OCI-LY3 (cell line): ENCODE data around the gene AKR1B15.

Source experiments
- H2AFZ ChIP-seq: fragments of 200-600, 300-600 bp; shearing (Covaris generic); 2 replicates; pipeline ENCODE4 v1.6.0; 2014; ENCODE audit warnings: antibody characterized with exemption, low read depth, low read length
- H3K27ac ChIP-seq: fragments of 200-600, 300-600 bp; sonication (generic); 2 replicates; pipeline ENCODE4 v1.5.1; 2014; ENCODE audit warnings: mild to moderate bottlenecking, low read length, moderate library complexity, mixed read lengths
- H3K27me3 ChIP-seq: fragments of 200-600, 300-600 bp; sonication (generic); 2 replicates; pipeline ENCODE4 v1.6.1; 2014; ENCODE audit warnings: low read depth, low read length, mixed read lengths
- H3K36me3 ChIP-seq: fragments of 200-600, 300-600 bp; sonication (generic); replicated peaks from 2 replicates; pipeline ENCODE3; 2014; ENCODE audit warnings: low read depth, low read length, mixed read lengths
- H3K4me1 ChIP-seq: fragments of 300-600, 200-600 bp; sonication (generic); 2 replicates; pipeline ENCODE4 v1.6.1; 2014; ENCODE audit warnings: low read length, mixed read lengths
- H3K4me2 ChIP-seq: fragments of 200-600, 300-600 bp; sonication (generic); 2 replicates; pipeline ENCODE4 v1.6.1; 2014; ENCODE audit warnings: low read length, mixed read lengths
- H3K4me3 ChIP-seq: fragments of 300-600, 200-600 bp; sonication (generic); 2 replicates; pipeline ENCODE4 v1.5.1; 2014; ENCODE audit warnings: antibody characterized with exemption, mild to moderate bottlenecking, low read length, moderate library complexity
- H3K79me2 ChIP-seq: fragments of 300-600, 200-600 bp; shearing (Covaris generic); 2 replicates; pipeline ENCODE4 v1.6.1; 2014; ENCODE audit warnings: mild to moderate bottlenecking, low read length, mixed read lengths
- H3K9ac ChIP-seq: fragments of 300-600, 200-600 bp; shearing (Covaris generic); 2 replicates; pipeline ENCODE4 v1.6.0; 2014; ENCODE audit warnings: mild to moderate bottlenecking, low read length, moderate library complexity
- H3K9me3 ChIP-seq: fragments of 200-600, 300-600 bp; shearing (Covaris generic); 2 replicates; pipeline ENCODE4 v1.6.1; 2014; ENCODE audit warnings: low read length, mixed read lengths; ENCODE audit not compliant: insufficient read depth
- H4K20me1 ChIP-seq: fragments of 200-600, 300-600 bp; sonication (generic); 2 replicates; pipeline ENCODE4 v1.6.1; 2016; ENCODE audit warnings: low read length, mixed read lengths; ENCODE audit not compliant: insufficient read depth
- EZH2phosphoT487 ChIP-seq: fragments of 200-600 bp; shearing (Covaris generic); IDR thresholded peaks from 2 replicates; pipeline ENCODE4 v1.6.1; 2018; ENCODE audit warnings: antibody characterized with exemption, mixed run types, low read depth
- TF ChIP-seq, protein P1 (sequence below): fragments of 200-600, 300-600 bp; sonication (generic); IDR thresholded peaks from 2 replicates; pipeline ENCODE4 v1.5.1; 2014; ENCODE audit warnings: antibody characterized with exemption, low read length, low read depth

AKR1B15 gene

DNA sequence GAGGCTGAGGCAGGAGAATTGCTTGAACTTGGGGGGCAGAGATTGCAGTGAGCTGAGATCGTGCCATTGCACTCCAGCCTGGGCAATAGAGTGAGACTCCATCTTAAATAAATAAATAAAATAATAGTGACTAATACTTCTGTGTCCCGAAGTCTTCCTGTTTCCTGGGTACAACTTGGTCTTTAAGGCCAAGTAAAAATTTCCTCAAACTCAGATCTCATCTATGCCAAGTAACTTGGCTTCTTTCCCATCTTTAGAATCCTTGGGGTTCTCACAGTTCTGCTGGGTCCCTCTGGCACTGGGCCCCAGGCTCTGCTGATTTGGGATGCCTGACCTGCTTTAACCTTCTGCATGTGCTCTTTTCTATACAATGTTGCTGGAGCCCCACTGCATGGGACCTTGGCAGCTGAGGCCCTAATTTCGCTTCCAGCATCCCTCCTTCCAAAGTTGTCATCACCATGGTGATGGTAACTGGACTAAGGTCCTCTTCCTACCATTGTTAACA lies 44.2 kb upstream of the AKR1B15 start:
- Histone ChIP-seq H3K4me2 (no peak overlapping the region), H3K4me1 (no peaks in the 10 kb centered on the region), H3K27me3 (0 out of 2 replicates have a peak, but pooled peaks cover 3% of the 10 kb centered on the region), H4K20me1 (no peaks in the 10 kb centered on the region), H3K27ac (no peak overlapping the region), H3K79me2 (no peaks in the 10 kb centered on the region), H3K9me3 (no peaks in the 10 kb centered on the region), H2AFZ (no peak overlapping the region), H3K4me3 (no peak overlapping the region), H3K9ac (no peak overlapping the region), H3K36me3 (no peaks in the 10 kb centered on the region)
- TF ChIP-seq, protein P1, sequence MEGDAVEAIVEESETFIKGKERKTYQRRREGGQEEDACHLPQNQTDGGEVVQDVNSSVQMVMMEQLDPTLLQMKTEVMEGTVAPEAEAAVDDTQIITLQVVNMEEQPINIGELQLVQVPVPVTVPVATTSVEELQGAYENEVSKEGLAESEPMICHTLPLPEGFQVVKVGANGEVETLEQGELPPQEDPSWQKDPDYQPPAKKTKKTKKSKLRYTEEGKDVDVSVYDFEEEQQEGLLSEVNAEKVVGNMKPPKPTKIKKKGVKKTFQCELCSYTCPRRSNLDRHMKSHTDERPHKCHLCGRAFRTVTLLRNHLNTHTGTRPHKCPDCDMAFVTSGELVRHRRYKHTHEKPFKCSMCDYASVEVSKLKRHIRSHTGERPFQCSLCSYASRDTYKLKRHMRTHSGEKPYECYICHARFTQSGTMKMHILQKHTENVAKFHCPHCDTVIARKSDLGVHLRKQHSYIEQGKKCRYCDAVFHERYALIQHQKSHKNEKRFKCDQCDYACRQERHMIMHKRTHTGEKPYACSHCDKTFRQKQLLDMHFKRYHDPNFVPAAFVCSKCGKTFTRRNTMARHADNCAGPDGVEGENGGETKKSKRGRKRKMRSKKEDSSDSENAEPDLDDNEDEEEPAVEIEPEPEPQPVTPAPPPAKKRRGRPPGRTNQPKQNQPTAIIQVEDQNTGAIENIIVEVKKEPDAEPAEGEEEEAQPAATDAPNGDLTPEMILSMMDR, result no peak
- TF ChIP-seq EZH2phosphoT487, result no peak

DNA sequence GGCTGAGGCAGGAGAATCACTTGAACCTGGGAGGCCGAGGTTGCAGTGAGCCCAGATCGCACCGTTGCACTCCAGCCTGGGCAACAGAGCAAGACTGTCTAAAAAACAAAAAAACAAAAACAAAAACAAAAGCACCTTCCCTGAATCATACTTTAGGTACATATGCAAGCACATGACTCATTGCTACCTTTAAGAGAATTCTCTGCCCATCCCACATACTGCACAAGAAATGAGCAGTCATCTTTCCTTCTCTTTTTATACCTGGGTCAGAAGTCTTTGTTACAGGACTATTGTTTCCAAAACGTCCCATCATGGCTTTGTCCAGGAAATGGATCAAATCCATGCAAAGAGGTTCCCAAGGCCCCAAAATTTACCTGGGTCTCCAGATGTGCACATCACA lies 43.1 kb upstream of the AKR1B15 start:
- Histone ChIP-seq H3K27me3 (0 out of 2 replicates have a peak, but pooled peaks cover 3% of the 10 kb centered on the region), H3K4me2 (no peak overlapping the region), H3K4me3 (no peak overlapping the region), H3K9me3 (no peaks in the 10 kb centered on the region), H3K4me1 (no peaks in the 10 kb centered on the region), H4K20me1 (no peaks in the 10 kb centered on the region), H3K36me3 (no peaks in the 10 kb centered on the region), H3K79me2 (no peaks in the 10 kb centered on the region), H3K9ac (no peak overlapping the region), H2AFZ (no peak overlapping the region), H3K27ac (no peak overlapping the region)
- TF ChIP-seq EZH2phosphoT487, result no peak
- TF ChIP-seq, protein P1, result no peak

DNA sequence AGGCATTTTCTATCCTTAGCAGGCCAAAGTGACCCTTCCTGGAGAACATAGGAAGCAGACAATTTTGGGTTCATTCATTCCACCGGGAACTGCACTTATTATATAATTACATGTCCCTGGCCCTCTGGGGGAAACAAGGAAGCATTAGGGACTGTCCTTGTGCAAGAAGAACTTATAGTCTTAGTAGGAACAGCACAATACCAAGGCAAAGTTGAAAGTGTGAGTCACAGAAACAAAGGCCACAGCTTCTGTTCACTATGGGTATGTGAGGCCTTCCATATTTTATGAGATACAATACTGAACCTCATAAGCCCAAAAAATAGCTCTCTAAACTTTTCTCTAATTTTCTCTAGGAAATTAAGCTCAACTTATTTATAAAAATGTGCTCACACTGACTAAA lies 39.9 kb upstream of the AKR1B15 start:
- Histone ChIP-seq H3K9ac (no peak overlapping the region), H3K4me1 (no peaks in the 10 kb centered on the region), H3K9me3 (no peaks in the 10 kb centered on the region), H3K27me3 (peaks cover 4% of the 10 kb centered on the region), H3K27ac (no peak overlapping the region), H2AFZ (no peak overlapping the region), H3K4me3 (no peak overlapping the region), H3K36me3 (no peaks in the 10 kb centered on the region), H3K79me2 (no peaks in the 10 kb centered on the region), H4K20me1 (no peaks in the 10 kb centered on the region), H3K4me2 (no peak overlapping the region)
- TF ChIP-seq EZH2phosphoT487, result no peak
- TF ChIP-seq, protein P1, result no peak

DNA sequence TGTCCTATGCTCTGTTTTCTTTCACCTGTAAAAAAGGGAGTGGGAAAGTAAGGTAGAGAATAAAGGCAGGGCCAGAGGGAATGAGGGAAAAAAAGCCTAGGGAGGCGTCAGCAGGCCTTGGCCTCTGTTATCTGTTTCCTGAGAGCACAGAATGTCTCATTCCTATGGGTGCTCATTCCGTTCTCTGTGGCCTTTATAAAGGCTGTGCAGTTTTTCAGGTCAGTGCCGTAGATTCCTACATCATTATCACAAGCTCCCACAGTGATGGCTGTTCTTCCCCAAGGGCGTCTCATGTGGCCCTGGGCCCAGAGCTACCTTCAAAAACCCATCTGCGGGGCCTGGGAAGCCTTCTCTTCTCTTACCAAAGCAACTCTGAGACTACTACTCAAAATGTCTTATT lies 38.3 kb upstream of the AKR1B15 start:
- Histone ChIP-seq H2AFZ (no peak overlapping the region), H3K27ac (no peak overlapping the region), H4K20me1 (no peaks in the 10 kb centered on the region), H3K9me3 (no peaks in the 10 kb centered on the region), H3K9ac (no peak overlapping the region), H3K79me2 (no peaks in the 10 kb centered on the region), H3K36me3 (no peaks in the 10 kb centered on the region), H3K4me2 (no peak overlapping the region), H3K4me1 (no peaks in the 10 kb centered on the region; the same call in 1 of the 2 replicates), H3K27me3 (peaks cover 17% of the 10 kb centered on the region), H3K4me3 (no peak overlapping the region)
- TF ChIP-seq, protein P1, result no peak
- no peak for TF ChIP-seq EZH2phosphoT487
